GM18907 (cell line): ENCODE data around the gene RGS19.

Source experiments
- ATAC-seq: cut with Tn5 transposase; IDR thresholded peaks from one replicate; pipeline ENCODE4 v1.9.1; 2021; ENCODE audit warnings: mild to moderate bottlenecking, moderate library complexity; ENCODE audit not compliant: unreplicated experiment

RGS19 gene

GRCh38 chr20:64077876-64078551 lies 1.3 kb downstream of the RGS19 start:
- ATAC-seq, result peak; percentile 28

- peak; percentile 3 for ATAC-seq
Observed at GRCh38 chr20:64077541-64077875, 1.8 kb downstream of the RGS19 start.

- ATAC-seq, result no peak
Observed at GRCh38 chr20:64077094-64077493, 2.2 kb downstream of the RGS19 start.

- ATAC-seq, result no peak
Observed at GRCh38 chr20:64076061-64076997, 3.0 kb downstream of the RGS19 start.

- no peak for ATAC-seq
Observed at GRCh38 chr20:64075556-64075955, 3.8 kb downstream of the RGS19 start.

GRCh38 chr20:64074963-64075362 lies 4.4 kb downstream of the RGS19 start:
- ATAC-seq, result no peak

GRCh38 chr20:64074184-64074789 lies 5.0 kb downstream of the RGS19 start:
- ATAC-seq, result no peak

GRCh38 chr20:64073476-64074183 lies 5.7 kb downstream of the RGS19 start:
- no peak for ATAC-seq

- ATAC-seq, result no peak
Observed at GRCh38 chr20:64072498-64073063, 6.7 kb downstream of the RGS19 start.

GRCh38 chr20:64071341-64072332 lies 7.7 kb downstream of the RGS19 start:
- ATAC-seq, result no peak

- no peak for ATAC-seq
Observed at GRCh38 chr20:64070244-64070993, 8.9 kb downstream of the RGS19 start.

- no peak for ATAC-seq
Observed at GRCh38 chr20:64069614-64070243, 9.6 kb downstream of the RGS19 start.

GRCh38 chr20:64069209-64069613 lies 10.1 kb downstream of the RGS19 start:
- no peak for ATAC-seq

GRCh38 chr20:64068386-64069208 lies 10.7 kb downstream of the RGS19 start:
- ATAC-seq, result no peak

- ATAC-seq, result no peak
Observed at GRCh38 chr20:64067733-64068307, 11.5 kb downstream of the RGS19 start.

- no peak for ATAC-seq
Observed at GRCh38 chr20:64067005-64067632, 12.2 kb downstream of the RGS19 start.

GRCh38 chr20:64065974-64066343 lies 13.4 kb downstream of the RGS19 start:
- ATAC-seq, result peak; percentile 48
